GM12878 (cell line): Measurements from ENCODE around the gene DPM2. TPM values are rescaled to one million over a fixed set of nuclear protein-coding genes. Genes with fewer than 3 reads are reported as not detected.

Source experiments
- ATAC-seq: fragments of 200-7000 bp; cut with Tn5 transposase; 3 replicates; pipeline ENCODE4 v1.9.1; 2020; ENCODE audit warnings: mild to moderate bottlenecking, moderate library complexity
- BruUV-seq: library from RNA; stranded (reverse); fragments of 400-500 nt; replicated peaks from 2 replicates; lab custom pipeline; 2021; lab: Mats Ljungman, UMichigan
- CTCF ChIA-PET: fragments of 300-600 bp; sonication (Branson Sonifier 250); formaldehyde crosslinking; extraction: SDS; loops from one replicate; lab custom pipeline; 2021; ENCODE audit warnings: inconsistent platforms; lab: Yijun Ruan, JAX
- POLR2A ChIA-PET: fragments of 350-600 bp; formaldehyde crosslinking; extraction: SDS; loops from one replicate; lab custom pipeline; 2021; ENCODE audit warnings: inconsistent platforms; lab: Charles Lee
- RAD21 ChIA-PET: fragments of 300-600 bp; sonication (Branson Sonifier 250); formaldehyde crosslinking; loops from one replicate; lab custom pipeline; 2023; ENCODE audit warnings: antibody characterized with exemption; ENCODE audit not compliant: unreplicated experiment; lab: Charles Lee
- SMC1A ChIA-PET: fragments of 300-600 bp; sonication (Branson Sonifier 250); formaldehyde crosslinking; loops from one replicate; lab custom pipeline; 2023; ENCODE audit not compliant: unreplicated experiment, uncharacterized antibody; lab: Charles Lee
- DNase-seq: peaks from one replicate; pipeline ENCODE4 v3.0.0-alpha.2; 2011; ENCODE audit warnings: low read depth, low spot score
- FAIRE-seq: peaks from 3 replicates; lab custom pipeline; 2011; peaks lifted over from hg19 to GRCh38; lab: Jason Lieb, UNC
- H2AFZ ChIP-seq: 2 replicates; pipeline ENCODE4 v1.6.0; 2011; ENCODE audit warnings: low read depth, low read length, control low read depth; ENCODE audit not compliant: control insufficient read depth
- H3K27ac ChIP-seq: 2 replicates; pipeline ENCODE4 v1.5.1; 2011; ENCODE audit warnings: control low read depth; ENCODE audit not compliant: control insufficient read depth, insufficient read depth
- H3K27me3 ChIP-seq, 2 experiments: replicated peaks in 1 of 2; 2 replicates each; pipeline versions ENCODE4 v1.6.0 to v1.6.1; 2011; ENCODE audit warnings: low read length in 1 of 2; ENCODE audit not compliant: control insufficient read depth in 2 of 2, insufficient read depth in 2 of 2
- H3K36me3 ChIP-seq, 2 experiments: 2 replicates each; pipeline ENCODE4 v1.5.1; 2011; ENCODE audit warnings: low read length in 1 of 2; ENCODE audit not compliant: control insufficient read depth in 2 of 2, insufficient read depth in 2 of 2
- H3K4me1 ChIP-seq: 2 replicates; pipeline ENCODE4 v1.6.1; 2011; ENCODE audit warnings: mild to moderate bottlenecking, low read length, moderate library complexity, mixed read lengths; ENCODE audit not compliant: control insufficient read depth, insufficient read depth
- H3K4me2 ChIP-seq: 2 replicates; pipeline ENCODE4 v1.6.0; 2011; ENCODE audit warnings: control low read depth; ENCODE audit not compliant: control insufficient read depth, insufficient read depth
- H3K4me3 ChIP-seq: fragments of 200-600 bp; sonication (generic); 2 replicates; pipeline ENCODE4 v1.5.1; 2016
- H3K79me2 ChIP-seq: 2 replicates; pipeline ENCODE4 v1.6.0; 2011; ENCODE audit warnings: low read length; ENCODE audit not compliant: control insufficient read depth, insufficient read depth
- H3K9ac ChIP-seq: 2 replicates; pipeline ENCODE4 v1.8.0; 2011; ENCODE audit warnings: low read length, control low read depth, mixed read lengths; ENCODE audit not compliant: control insufficient read depth, insufficient read depth
- H3K9me3 ChIP-seq: replicated peaks from 3 replicates; pipeline ENCODE4 v1.5.1; 2011; ENCODE audit warnings: mild to moderate bottlenecking, low read length; ENCODE audit not compliant: control insufficient read depth, insufficient read depth
- H4K20me1 ChIP-seq: 2 replicates; pipeline ENCODE4 v1.6.0; 2011; ENCODE audit not compliant: control insufficient read depth, insufficient read depth
- ATF3 ChIP-seq: IDR thresholded peaks from 2 replicates; pipeline ENCODE4 v1.6.1; 2011; ENCODE audit warnings: low read depth, mild to moderate bottlenecking, low read length, moderate library complexity, borderline replicate concordance; ENCODE audit errors: extremely low read depth
- ATF7 ChIP-seq: fragments of 450-650 bp; IDR thresholded peaks from 2 replicates; pipeline ENCODE4 v1.6.1; 2016; ENCODE audit warnings: low read depth, mild to moderate bottlenecking
- BACH1 ChIP-seq: fragments of 450-650 bp; IDR thresholded peaks from 2 replicates; pipeline ENCODE4 v1.6.1; 2017; ENCODE audit warnings: mild to moderate bottlenecking, borderline replicate concordance
- CHD1 ChIP-seq: IDR thresholded peaks from 2 replicates; pipeline ENCODE4 v1.6.1; 2012; ENCODE audit warnings: low read depth, low read length, improper control_type of control experiment
- CHD2 ChIP-seq: IDR thresholded peaks from 2 replicates; pipeline ENCODE4 v1.6.1; 2011; ENCODE audit warnings: low read depth, low read length, improper control_type of control experiment, borderline replicate concordance
- HCFC1 ChIP-seq: fragments of 150-350 bp; IDR thresholded peaks from 2 replicates; pipeline ENCODE4 v1.6.1; 2014; ENCODE audit warnings: low read length
- HDAC2 ChIP-seq: fragments of 200-600 bp; sonication (generic); IDR thresholded peaks from 2 replicates; pipeline ENCODE4 v1.6.1; 2017
- SMAD5 ChIP-seq: IDR thresholded peaks from 2 replicates; pipeline ENCODE4 v1.6.1; 2016; ENCODE audit warnings: antibody characterized with exemption, low read depth
- SMC3 ChIP-seq: IDR thresholded peaks from 2 replicates; pipeline ENCODE4 v1.6.1; 2011; ENCODE audit warnings: low read length, improper control_type of control experiment, borderline replicate concordance
- STAT1 ChIP-seq: fragments of 450-650 bp; conservative IDR thresholded peaks from 2 replicates; pipeline ENCODE4 v1.6.1; 2014; ENCODE audit warnings: antibody characterized with exemption, mild to moderate bottlenecking
- TCF12 ChIP-seq: IDR thresholded peaks from 2 replicates; pipeline ENCODE4 v1.6.1; 2011; ENCODE audit warnings: low read depth, mild to moderate bottlenecking, low read length
- ZNF207 ChIP-seq: fragments of 450-650 bp; IDR thresholded peaks from 2 replicates; pipeline ENCODE4 v1.6.1; 2014; ENCODE audit warnings: antibody characterized with exemption, mild to moderate bottlenecking, borderline replicate concordance
- ZNF687 ChIP-seq: fragments of 450-650 bp; IDR thresholded peaks from 2 replicates; pipeline ENCODE4 v1.6.1; 2017; ENCODE audit warnings: mild to moderate bottlenecking, moderate library complexity
- WGBS: methylation state at CpG from one replicate; pipeline ENCODE4 v1.1.6; 2016; ENCODE audit warnings: low lambda C conversion rate; ENCODE audit not compliant: insufficient replicate concordance, insufficient coverage; ENCODE audit errors: missing lambda C conversion rate; 5-methylcytosine and 5-hydroxymethylcytosine counted together
- in situ Hi-C: fragments of 300-500 bp; cut with MboI; formaldehyde crosslinking; loops from 9 replicates; pipeline ENCODE4 v1.14.3; 2018; ENCODE audit warnings: mixed read lengths
- intact Hi-C: fragments of 100-400 bp; cut with micrococcal nuclease; formaldehyde crosslinking; loops from one replicate; pipeline ENCODE4 v1.14.2; 2022; ENCODE audit not compliant: unreplicated experiment
- polyA plus RNA-seq, 11 experiments: library from polyadenylated mRNA; depleted of rRNA in 4 of 11; unstranded in 6 of 11; stranded (reverse) in 5 of 11; fragments of >200 nt; fragmentation: Nextera tagmentation in 4 of 11; fragmentation: Illumina TruSeq in 1 of 11; extraction: Ambion mirVana in 4 of 11; extraction: Trizol in 1 of 11; gene quantifications; 1 replicate in 1 of 11; 2 replicates in 10 of 11; pipeline versions ENCODE4 v1.2.1 to v1.2.3, GENCODE V29; 2011 to 2016; ENCODE audit warnings: inconsistent platforms in 2 of 11, missing spikeins in 2 of 11, low read depth in 1 of 11
- total RNA-seq, 4 experiments: library from RNA; depleted of rRNA in 3 of 4; stranded (reverse); fragments of >200 nt in 3 of 4; fragmentation: Illumina TruSeq in 1 of 4; extraction: Trizol in 1 of 4; gene quantifications; 2 replicates each; pipeline versions ENCODE4 v1.2.1 to v1.2.3, GENCODE V29; 2013 to 2021
- TF ChIP-seq, protein P1 (sequence below): fragments of 450-650 bp; formaldehyde crosslinking; IDR thresholded peaks from 2 replicates; pipeline ENCODE4 v1.4.0; 2020; ENCODE audit warnings: mild to moderate bottlenecking, moderate library complexity
- TF ChIP-seq, protein P2 (sequence below): fragments of 450-650 bp; IDR thresholded peaks from 2 replicates; pipeline ENCODE4 v1.6.1; 2017; ENCODE audit warnings: mild to moderate bottlenecking, low read depth, inconsistent platforms; ENCODE audit not compliant: poor library complexity, severe bottlenecking

DPM2 gene
- total and polyA plus RNA-seq, 10 of the 15 experiments (the other 5 are each of a cell fraction or from before 2014, with no cell fraction given): 22.7 to 77.9 (median 44.7) TPM

GRCh38 chr9:127923771-127924170 is 13.9 kb downstream of the DPM2 start:
- CTCF ChIA-PET: interaction anchor here (0.6 to 9.9 kb wide), 5 partner anchors 10 to 502 kb away, joined by 3 to 91 read pairs (median 6); partner anchors contain the start of gene TOR2A
- FAIRE-seq: no peak
- POLR2A ChIA-PET: interaction anchor here (0.6 to 1.2 kb wide), 4 partner anchors 10 to 529 kb away, joined by 3 to 7 read pairs (median 4); partner anchors contain the start of gene TOR2A
- in situ Hi-C loops: no loop called here
- BruUV-seq: no TSS peak
- Histone ChIP-seq H3K79me2 (no peaks in the 10 kb centered on the region), H3K36me3 (no peaks in the 10 kb centered on the region), H3K27ac (no peak overlapping the region), H3K9me3 (no peaks in the 10 kb centered on the region), H4K20me1 (peaks cover 2% of the 10 kb centered on the region; the same call in 1 of the 2 replicates), H3K4me3 (no peak overlapping the region), H3K9ac (no peak overlapping the region), H2AFZ (no peak overlapping the region), H3K4me2 (no peak overlapping the region), H3K4me1 (peaks cover 8% of the 10 kb centered on the region), H3K27me3 (peaks cover 2 to 4% of the 10 kb centered on the region in 2 experiments; a peak in 3 of 4 replicates)
- no peak for ATAC-seq
- intact Hi-C loops: no loop called here
- RAD21 ChIA-PET: interaction anchor here (0.7 to 1.3 kb wide), 3 partner anchors 139 to 189 kb away, joined by 3 to 4 read pairs (median 3); partner anchors contain the start of gene TOR2A
- 69% methylated on average over 8 of the region's 8 CpGs for WGBS
- SMC1A ChIA-PET: interaction anchor here (0.8 to 0.9 kb wide), 2 partner anchors 53 to 189 kb away, joined by 3 read pairs; no protein-coding TSS in a partner anchor
- DNase-seq: no peak
- TF ChIP-seq, protein P1, sequence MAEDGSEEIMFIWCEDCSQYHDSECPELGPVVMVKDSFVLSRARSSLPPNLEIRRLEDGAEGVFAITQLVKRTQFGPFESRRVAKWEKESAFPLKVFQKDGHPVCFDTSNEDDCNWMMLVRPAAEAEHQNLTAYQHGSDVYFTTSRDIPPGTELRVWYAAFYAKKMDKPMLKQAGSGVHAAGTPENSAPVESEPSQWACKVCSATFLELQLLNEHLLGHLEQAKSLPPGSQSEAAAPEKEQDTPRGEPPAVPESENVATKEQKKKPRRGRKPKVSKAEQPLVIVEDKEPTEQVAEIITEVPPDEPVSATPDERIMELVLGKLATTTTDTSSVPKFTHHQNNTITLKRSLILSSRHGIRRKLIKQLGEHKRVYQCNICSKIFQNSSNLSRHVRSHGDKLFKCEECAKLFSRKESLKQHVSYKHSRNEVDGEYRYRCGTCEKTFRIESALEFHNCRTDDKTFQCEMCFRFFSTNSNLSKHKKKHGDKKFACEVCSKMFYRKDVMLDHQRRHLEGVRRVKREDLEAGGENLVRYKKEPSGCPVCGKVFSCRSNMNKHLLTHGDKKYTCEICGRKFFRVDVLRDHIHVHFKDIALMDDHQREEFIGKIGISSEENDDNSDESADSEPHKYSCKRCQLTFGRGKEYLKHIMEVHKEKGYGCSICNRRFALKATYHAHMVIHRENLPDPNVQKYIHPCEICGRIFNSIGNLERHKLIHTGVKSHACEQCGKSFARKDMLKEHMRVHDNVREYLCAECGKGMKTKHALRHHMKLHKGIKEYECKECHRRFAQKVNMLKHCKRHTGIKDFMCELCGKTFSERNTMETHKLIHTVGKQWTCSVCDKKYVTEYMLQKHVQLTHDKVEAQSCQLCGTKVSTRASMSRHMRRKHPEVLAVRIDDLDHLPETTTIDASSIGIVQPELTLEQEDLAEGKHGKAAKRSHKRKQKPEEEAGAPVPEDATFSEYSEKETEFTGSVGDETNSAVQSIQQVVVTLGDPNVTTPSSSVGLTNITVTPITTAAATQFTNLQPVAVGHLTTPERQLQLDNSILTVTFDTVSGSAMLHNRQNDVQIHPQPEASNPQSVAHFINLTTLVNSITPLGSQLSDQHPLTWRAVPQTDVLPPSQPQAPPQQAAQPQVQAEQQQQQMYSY (CRISPR knock-in tag): no peak
- TF ChIP-seq, protein P2, sequence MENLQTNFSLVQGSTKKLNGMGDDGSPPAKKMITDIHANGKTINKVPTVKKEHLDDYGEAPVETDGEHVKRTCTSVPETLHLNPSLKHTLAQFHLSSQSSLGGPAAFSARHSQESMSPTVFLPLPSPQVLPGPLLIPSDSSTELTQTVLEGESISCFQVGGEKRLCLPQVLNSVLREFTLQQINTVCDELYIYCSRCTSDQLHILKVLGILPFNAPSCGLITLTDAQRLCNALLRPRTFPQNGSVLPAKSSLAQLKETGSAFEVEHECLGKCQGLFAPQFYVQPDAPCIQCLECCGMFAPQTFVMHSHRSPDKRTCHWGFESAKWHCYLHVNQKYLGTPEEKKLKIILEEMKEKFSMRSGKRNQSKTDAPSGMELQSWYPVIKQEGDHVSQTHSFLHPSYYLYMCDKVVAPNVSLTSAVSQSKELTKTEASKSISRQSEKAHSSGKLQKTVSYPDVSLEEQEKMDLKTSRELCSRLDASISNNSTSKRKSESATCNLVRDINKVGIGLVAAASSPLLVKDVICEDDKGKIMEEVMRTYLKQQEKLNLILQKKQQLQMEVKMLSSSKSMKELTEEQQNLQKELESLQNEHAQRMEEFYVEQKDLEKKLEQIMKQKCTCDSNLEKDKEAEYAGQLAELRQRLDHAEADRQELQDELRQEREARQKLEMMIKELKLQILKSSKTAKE: no peak
- TF ChIP-seq SMC3 (no peak), ZNF207 (no peak), ZNF687 (no peak), CHD1 (no peak), HDAC2 (no peak), CHD2 (no peak), HCFC1 (no peak), ATF7 (no peak), SMAD5 (no peak), STAT1 (no peak), ATF3 (no peak), BACH1 (no peak), TCF12 (no peak)
